ENCODE measurements around the gene FGF11.
"Not testable (repeated sequence)": the region's sequence is repeated elsewhere in the genome, so short reads cannot be mapped to it uniquely, and the experiment has no call there.

Gene FGF11

DNA sequence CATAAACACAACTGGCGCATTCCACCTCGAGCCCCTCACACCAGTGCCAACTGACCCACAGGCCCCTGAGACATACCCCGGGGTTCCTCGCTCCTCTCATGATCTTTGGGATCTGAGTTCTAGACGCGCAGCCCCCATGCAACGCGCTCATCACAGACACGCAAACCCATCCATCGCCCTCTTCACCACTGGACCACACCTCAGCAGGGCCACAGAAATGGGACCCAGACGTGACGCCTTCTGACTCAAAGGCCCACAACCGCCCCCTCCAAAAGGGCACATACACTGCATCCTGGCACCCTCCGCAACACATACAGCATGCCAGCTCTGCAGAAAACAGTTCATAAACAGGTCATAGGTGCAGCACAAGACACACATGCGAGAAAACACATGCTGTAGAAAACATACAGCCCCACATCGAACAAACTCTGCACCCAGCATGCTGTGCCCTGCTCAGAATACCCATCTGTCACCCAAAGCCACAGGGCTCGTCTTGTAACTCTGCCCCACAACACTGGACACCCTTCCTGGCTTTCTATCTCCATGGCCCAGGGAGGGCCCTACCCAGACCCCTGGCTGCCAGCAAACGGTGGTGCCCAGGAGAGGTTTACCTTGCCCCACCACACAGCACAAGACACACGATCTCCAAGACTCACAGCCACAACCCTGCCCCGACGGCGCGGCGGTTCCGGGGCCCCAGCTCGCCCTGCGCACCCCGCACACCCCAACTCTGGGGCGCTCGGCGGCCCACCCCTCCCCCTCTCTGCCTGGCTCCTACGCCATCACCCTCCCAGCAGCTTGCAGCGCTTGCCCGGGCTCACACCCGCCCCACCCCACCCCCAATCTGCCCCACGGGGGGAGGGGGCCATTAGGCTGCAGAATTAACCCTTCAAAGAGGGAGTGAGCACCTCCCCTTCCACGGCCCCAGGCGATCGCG lies 39.2 kb downstream of the FGF11 start:
- DNase-seq (ENCODE audit: low read depth in 2 of 2): peak in 1 of 2 donors; percentile 41

DNA sequence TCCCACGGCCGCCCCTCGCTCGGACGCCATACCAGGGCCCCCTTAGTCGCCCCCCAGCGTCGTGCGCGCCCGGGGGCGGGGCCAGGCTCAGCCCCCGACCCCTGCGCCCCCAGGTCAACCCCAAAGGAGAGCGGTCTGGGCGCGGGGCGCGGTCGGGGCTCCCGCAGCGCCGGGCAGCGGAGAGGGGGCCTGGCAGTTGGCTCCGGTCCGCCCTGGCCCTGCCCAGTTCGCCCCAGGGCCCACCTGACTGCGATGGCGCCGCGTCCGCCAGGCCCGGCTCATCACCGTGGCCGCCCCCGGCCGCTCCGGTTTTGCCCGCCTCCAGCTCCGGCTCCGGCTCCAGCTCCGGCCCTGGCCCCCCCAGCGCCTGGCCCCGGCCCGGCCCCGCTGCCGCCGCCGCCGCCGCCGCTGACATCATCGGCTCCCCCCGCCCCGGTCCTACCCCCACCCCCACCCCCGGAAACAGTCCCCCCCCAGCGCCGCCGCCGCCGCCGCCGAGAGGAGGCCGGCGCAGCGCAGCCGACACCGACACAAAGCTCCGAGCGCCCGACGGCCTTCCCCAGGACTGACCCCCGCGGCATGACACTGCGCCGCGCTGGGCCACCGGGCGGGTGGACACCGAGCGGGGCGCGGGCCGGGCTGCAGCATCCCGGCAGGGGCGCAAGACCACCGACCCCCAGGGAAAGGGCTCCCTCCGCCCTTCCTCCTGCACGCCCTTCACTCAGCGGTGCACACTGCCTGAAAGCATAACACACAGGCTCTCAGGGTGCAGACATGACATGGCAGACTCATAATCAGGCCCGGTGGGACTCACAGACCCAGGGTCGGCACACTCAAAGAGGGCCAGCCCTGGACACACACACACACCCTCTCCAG lies 40.1 kb downstream of the FGF11 start, which contains the start of gene ZBTB4:
Gene ZBTB4 (minus strand): TSS at position 419 of the 876 bp plus-strand sequence. CDS start 12,830 bp downstream, outside the sequence.
- peak in 1 of 2 donors; percentile 45 for DNase-seq (ENCODE audit: low read depth in 2 of 2)

DNA sequence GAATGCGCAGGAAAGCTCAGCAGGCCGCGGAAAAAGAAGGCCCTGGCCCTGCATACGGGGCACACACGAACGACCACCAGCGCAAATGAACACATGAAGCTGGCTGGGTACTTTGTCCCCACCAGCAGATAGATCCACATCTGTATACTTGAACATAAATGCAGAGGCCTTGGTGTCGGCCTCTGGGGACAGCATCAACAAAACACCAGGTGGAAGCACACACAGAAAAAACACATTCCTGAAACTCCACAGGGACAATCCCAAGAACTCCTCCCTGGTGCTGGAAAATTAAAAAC lies 40.7 kb downstream of the FGF11 start:
- DNase-seq (ENCODE audit: low read depth in 2 of 2): no peak

- not testable (repeated sequence) for DNase-seq (ENCODE audit: low read depth in 2 of 2)
These were observed 42.0 kb downstream of the FGF11 start, which contains the start of gene SLC35G6 for GRCh38 chr17:7481275-7481674. SLC35G6 (plus strand) TSS chr17:7481446; CDS start chr17:7481517, 71 bp downstream.

DNA sequence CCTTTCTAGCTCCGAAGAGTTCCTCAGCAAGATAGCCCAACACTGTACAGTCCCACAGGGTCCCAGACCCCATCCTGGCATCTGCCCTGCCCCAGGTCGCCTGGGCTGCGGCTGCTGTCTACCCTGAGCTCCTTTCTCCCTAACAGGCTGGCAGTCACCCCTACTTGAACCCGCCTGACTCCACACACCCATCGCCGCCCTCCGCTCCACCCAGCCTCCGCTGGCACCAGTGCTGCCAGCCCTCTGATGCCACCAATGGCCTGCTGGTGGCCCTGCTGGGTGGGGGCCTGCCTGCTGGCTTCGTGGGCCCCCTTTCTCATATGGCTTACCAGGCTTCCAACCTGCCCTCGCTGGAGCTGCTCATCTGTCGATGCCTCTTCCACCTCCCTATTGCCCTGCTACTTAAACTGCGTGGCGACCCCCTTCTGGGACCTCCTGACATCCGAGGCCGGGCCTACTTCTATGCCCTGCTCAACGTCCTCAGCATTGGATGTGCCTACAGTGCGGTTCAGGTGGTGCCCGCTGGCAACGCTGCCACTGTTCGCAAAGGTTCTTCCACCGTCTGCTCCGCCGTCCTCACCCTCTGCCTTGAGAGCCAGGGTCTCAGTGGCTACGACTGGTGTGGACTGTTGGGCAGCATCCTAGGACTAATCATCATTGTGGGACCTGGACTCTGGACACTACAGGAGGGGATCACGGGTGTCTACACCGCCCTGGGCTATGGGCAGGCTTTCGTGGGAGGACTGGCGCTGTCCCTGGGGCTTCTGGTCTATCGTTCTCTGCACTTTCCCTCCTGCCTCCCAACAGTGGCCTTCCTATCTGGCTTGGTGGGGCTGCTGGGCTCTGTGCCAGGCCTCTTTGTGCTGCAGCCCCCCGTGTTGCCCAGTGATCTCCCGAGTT lies 42.8 kb downstream of the FGF11 start:
- not testable (repeated sequence) for DNase-seq (ENCODE audit: low read depth in 2 of 2)

DNA sequence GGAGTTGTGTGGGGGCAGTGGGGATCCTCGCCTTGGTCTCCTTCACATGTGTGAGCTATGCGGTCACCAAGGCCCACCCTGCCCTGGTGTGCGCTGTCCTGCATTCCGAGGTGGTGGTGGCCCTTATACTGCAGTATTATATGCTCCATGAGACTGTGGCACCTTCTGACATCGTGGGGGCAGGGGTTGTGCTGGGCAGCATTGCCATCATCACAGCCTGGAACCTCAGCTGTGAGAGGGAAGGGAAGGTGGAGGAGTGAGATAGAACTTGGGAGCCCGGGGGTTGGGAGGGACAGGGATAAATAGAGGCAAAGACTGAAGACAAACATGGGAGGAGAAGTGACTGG lies 43.4 kb downstream of the FGF11 start:
- DNase-seq (ENCODE audit: low read depth in 2 of 2): not testable (repeated sequence)

GRCh38 chr17:7483255-7484066 lies 44.1 kb downstream of the FGF11 start:
- peak; percentile 85 to 87 for DNase-seq (ENCODE audit: low read depth in 2 of 2)

DNA sequence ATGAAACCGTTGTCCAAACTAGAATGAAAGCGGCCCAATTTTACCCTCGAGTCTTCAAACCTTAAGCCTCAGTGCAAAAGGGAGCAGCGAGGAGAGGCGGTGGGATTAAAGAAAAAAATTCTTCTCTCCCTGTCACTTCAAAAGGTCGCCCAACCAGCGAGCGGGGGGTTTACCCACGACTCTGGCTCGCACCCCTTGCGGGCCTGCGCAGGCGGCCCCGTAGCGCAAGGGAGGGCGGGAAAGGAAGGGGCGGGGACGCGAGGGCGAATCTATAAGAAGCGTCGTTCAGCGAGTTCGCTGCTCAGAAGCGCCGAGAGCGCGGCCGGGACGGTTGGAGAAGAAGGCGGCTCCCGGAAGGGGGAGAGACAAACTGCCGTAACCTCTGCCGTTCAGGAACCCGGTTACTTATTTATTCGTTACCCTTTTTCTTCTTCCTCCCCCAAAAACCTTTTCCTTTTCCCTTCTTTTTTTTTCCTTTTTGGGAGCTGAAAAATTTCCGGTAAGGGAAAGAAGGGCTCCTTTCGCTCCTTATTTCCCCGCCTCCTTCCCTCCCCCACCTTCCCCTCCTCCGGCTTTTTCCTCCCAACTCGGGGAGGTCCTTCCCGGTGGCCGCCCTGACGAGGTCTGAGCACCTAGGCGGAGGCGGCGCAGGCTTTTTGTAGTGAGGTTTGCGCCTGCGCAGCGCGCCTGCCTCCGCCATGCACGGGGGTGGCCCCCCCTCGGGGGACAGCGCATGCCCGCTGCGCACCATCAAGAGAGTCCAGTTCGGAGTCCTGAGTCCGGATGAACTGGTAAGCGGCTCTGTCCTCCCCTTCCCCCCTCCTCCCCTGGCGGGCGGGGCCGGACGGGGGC lies 45.0 kb downstream of the FGF11 start, which contains the start of gene POLR2A:
Gene POLR2A (plus strand): TSS at position 300 of the 852 bp plus-strand sequence.
- DNase-seq (ENCODE audit: low read depth in 2 of 2): peak; percentile 95 to 97

DNA sequence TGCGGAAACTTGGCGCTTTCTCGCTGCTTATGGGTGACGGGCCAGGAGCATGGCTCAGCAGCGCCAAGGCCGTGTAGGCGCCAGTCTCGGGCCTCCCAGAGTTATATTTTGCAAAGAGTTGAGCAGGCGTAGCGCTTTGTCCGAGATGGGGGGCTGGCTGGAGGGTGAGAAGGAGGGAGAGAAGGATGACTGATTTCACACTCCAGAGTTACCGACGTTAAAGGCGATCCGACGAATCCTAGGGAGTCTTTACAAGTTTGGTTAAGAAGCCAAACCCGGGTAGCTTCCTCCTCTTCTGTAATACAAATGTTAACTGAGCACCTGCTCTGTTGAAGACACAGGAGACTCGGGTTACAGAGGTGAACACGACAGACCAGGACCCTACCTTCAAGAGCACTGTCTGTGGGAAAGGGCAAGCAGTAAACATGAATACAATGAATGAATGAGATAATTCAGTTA lies 45.6 kb downstream of the FGF11 start:
- DNase-seq (ENCODE audit: low read depth in 2 of 2): no peak

GRCh38 chr17:7486181-7486580 lies 46.9 kb downstream of the FGF11 start:
- DNase-seq (ENCODE audit: low read depth in 2 of 2): no peak

GRCh38 chr17:7490144-7490543 lies 50.8 kb downstream of the FGF11 start:
- no peak for DNase-seq (ENCODE audit: low read depth in 2 of 2)

- DNase-seq (ENCODE audit: low read depth in 2 of 2): no peak
These were observed 52.3 kb downstream of the FGF11 start for GRCh38 chr17:7491583-7491982.

GRCh38 chr17:7493941-7494340 lies 54.6 kb downstream of the FGF11 start:
- DNase-seq (ENCODE audit: low read depth in 2 of 2): no peak
